ENCODE measurements around the gene S1PR3. TPM values are rescaled to one million over a fixed set of nuclear protein-coding genes. Genes with fewer than 3 reads are reported as not detected.
A peak's percentile ranks its signal among the peaks of the same experiment; 100 is the strongest.

Gene S1PR3
- total RNA-seq, 4 donors from 2014 or later, result 4.3 to 13.5 (median 5.6) TPM

DNA sequence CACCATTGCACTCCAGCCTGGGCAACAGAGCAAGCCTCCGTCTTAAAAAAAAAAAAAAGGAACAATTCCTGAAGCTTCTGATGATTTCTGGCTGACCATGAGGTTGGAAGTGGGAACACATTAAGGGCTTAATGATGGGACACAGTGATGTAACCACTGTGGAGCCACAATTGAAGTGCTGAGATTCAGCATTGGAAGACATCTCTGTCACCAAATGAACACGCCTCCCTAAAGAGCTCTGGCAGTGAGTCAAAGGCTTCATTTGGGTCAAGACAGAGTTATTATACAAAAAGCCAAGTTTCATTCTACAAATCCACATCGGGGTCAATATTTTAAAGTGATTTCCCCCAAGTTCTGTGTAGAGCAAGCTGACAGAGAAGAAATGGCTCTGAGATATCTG lies 4.5 kb upstream of the S1PR3 start:
- TF ChIP-seq POLR2AphosphoS5 (IDR thresholded peaks at IDR 0.05), result no peak
- no peak for TF ChIP-seq EP300 (IDR thresholded peaks at IDR 0.05)
- TF ChIP-seq POLR2A (IDR thresholded peaks at IDR 0.05), result no peak
- TF ChIP-seq, protein P1, sequence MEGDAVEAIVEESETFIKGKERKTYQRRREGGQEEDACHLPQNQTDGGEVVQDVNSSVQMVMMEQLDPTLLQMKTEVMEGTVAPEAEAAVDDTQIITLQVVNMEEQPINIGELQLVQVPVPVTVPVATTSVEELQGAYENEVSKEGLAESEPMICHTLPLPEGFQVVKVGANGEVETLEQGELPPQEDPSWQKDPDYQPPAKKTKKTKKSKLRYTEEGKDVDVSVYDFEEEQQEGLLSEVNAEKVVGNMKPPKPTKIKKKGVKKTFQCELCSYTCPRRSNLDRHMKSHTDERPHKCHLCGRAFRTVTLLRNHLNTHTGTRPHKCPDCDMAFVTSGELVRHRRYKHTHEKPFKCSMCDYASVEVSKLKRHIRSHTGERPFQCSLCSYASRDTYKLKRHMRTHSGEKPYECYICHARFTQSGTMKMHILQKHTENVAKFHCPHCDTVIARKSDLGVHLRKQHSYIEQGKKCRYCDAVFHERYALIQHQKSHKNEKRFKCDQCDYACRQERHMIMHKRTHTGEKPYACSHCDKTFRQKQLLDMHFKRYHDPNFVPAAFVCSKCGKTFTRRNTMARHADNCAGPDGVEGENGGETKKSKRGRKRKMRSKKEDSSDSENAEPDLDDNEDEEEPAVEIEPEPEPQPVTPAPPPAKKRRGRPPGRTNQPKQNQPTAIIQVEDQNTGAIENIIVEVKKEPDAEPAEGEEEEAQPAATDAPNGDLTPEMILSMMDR (IDR thresholded peaks at IDR 0.05), result no peak
- H3K27me3 ChIP-seq, result peaks cover 12% of the 10 kb centered on the region
- WGBS, result 80% methylated on average over 3 of the region's 3 CpGs

DNA sequence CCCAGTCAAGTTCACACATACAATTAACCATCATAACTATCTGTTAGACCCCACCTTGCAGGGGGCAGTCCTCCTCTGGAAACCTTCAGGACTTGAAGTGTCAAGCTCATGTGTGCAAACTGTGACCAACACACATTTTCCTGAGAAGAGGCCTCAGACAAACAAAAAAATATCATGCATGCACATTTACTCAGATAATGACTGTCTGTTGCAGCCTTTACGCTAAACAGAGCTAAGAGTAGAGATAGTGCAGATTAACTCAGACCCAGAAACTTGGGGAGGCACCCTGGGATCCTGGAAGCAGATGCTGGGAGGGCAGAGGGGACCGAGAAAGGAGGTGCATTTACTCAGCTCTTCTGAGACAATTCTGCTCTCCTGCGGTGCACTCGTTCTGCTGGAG lies 3.6 kb upstream of the S1PR3 start:
- DNase-seq (ENCODE audit: low spot score in 2 of 2), result no peak
- H3K9me3 ChIP-seq, result no peaks in the 10 kb centered on the region
- TF ChIP-seq POLR2A (IDR thresholded peaks at IDR 0.05) (no peak), POLR2AphosphoS5 (IDR thresholded peaks at IDR 0.05) (no peak), EP300 (IDR thresholded peaks at IDR 0.05) (no peak)
- TF ChIP-seq, protein P1 (IDR thresholded peaks at IDR 0.05), result no peak
- H3K27me3 ChIP-seq, result peaks cover 20% of the 10 kb centered on the region
- H3K36me3 ChIP-seq, result no peaks in the 10 kb centered on the region
- no peak overlapping the region for H3K27ac ChIP-seq
- 82% methylated on average over 4 of the region's 4 CpGs for WGBS
- peaks cover 52% of the 10 kb centered on the region for H3K4me1 ChIP-seq
- no peak overlapping the region for H3K4me3 ChIP-seq

More for the DNA sequence above, 4.5 kb upstream of the S1PR3 start:
- Histone ChIP-seq H3K4me3 (no peak overlapping the region), H3K9me3 (no peaks in the 10 kb centered on the region), H3K27ac (no peak overlapping the region), H3K36me3 (no peaks in the 10 kb centered on the region), H3K4me1 (peaks cover 43% of the 10 kb centered on the region)
- DNase-seq (ENCODE audit: low spot score in 2 of 2), result no peak

DNA sequence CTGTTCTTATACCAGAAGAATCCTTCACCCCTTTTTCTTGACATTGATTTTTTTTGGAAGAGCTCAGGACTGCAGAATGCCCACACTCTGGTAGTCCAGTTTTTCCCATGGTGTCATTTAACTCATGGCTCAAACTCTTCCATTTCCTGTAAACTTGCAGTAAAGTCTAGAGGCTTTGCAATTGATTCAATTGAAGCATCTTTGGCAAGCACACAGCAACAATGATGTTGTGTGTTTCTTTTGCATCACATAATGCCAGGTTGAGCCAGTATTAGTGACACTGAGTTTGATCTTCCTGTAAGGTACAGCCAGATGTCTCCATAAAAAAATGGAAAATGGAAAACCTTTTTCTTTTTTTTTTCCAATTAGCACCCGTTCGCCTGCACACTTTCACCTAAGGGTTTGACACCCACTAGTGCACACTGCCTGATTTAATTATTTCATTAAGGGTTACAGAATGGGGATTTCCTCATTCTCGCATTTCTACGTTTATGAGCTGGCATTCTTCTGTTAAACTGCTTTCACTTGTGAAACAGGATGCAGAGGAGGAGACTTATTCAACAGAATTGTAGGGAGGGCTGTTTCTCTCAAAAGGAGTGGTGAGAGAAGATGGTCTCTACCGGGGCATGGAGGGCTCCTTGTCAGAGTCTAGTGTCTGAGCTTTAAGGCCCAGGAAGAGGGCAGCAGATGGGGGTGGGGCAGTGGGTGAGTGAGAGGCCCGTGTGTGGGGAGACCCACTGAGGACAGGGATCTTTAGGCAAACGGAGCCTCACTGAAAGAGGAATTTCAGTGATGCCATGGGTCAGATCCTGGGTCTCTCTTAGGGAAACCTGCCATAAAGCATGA lies 2.2 kb upstream of the S1PR3 start:
- TF ChIP-seq EP300 (IDR thresholded peaks at IDR 0.05), result no peak
- TF ChIP-seq, protein P1 (IDR thresholded peaks at IDR 0.05), result no peak
- no peak for TF ChIP-seq POLR2A (IDR thresholded peaks at IDR 0.05)
- no peak for TF ChIP-seq POLR2AphosphoS5 (IDR thresholded peaks at IDR 0.05)
- Histone ChIP-seq H3K36me3 (no peaks in the 10 kb centered on the region), H3K4me3 (no peak overlapping the region), H3K27ac (peak overlapping the region; percentile 19), H3K4me1 (peaks cover 49% of the 10 kb centered on the region), H3K9me3 (no peaks in the 10 kb centered on the region), H3K27me3 (peaks cover 22% of the 10 kb centered on the region)
- 18% methylated on average over 7 of the region's 7 CpGs for WGBS
- no peak for DNase-seq (ENCODE audit: low spot score in 2 of 2)

DNA sequence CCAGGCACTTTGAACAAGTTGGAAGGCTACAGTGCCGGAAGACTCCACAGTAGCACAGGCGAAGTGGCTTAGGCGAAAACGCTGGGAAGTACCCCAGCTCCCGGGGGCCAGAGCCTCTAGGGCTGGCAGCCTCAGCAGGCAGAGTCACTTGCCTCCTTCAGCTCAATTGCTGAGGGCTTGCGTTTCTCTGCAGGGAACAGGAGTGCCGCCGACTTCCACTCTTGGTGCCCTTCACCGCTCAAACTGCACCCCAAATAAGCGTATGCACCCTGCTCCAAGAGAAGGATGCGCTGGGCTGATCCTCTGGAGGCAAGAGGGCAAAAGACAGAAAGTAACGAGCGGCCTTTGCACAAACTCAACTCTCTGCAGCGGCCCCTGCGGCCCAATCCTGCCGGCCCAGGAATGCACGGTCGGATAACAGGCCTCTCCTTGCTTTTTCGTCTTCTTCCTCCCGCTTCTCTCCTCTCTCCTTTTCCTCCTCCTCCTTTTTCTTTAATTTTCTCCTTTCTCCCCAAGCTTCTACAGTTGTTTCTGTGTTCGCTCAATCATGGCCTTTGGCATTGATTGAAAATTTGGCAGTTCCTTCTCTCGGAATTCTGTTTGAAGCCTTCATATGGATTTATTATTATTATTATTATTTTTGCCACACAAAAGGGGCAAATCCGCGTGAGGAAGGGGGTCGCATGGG lies 1.1 kb upstream of the S1PR3 start:
- Histone ChIP-seq H3K36me3 (no peaks in the 10 kb centered on the region), H3K9me3 (no peaks in the 10 kb centered on the region), H3K4me3 (no peak overlapping the region), H3K4me1 (peaks cover 47% of the 10 kb centered on the region), H3K27me3 (peaks cover 22% of the 10 kb centered on the region), H3K27ac (no peak overlapping the region)
- no peak for TF ChIP-seq POLR2AphosphoS5 (IDR thresholded peaks at IDR 0.05)
- no peak for TF ChIP-seq POLR2A (IDR thresholded peaks at IDR 0.05)
- TF ChIP-seq EP300 (IDR thresholded peaks at IDR 0.05), result no peak
- TF ChIP-seq, protein P1 (IDR thresholded peaks at IDR 0.05), result no peak
- no peak for DNase-seq (ENCODE audit: low spot score in 2 of 2)
- WGBS, result 89% methylated on average over 23 of the region's 25 CpGs

DNA sequence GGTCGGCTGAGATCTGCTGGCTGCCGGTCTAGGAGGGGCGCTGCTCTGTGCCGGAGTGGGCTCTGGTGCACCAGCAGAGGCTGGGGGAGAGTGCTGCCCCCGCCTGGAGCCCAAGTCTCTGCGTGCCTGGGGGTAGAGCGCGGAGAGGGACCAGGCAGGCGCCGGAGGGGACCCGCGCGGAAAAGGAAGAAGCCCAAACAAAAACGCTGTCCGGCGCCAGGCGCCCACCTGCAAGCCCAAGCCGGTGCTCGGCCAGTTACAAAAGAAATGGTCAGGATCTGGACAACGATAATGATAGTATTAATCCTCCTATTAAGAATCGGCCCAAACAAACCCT lies 571 bp upstream of the S1PR3 start:
- Histone ChIP-seq H3K27me3 (peaks cover 22% of the 10 kb centered on the region), H3K9me3 (no peaks in the 10 kb centered on the region), H3K4me3 (peak overlapping the region; percentile 81), H3K36me3 (no peaks in the 10 kb centered on the region), H3K27ac (peak overlapping the region; percentile 70), H3K4me1 (peaks cover 43% of the 10 kb centered on the region)
- TF ChIP-seq EP300 (IDR thresholded peaks at IDR 0.05), result no peak
- no peak for TF ChIP-seq POLR2AphosphoS5 (IDR thresholded peaks at IDR 0.05)
- TF ChIP-seq POLR2A (IDR thresholded peaks at IDR 0.05), result no peak
- TF ChIP-seq, protein P1 (IDR thresholded peaks at IDR 0.05), result no peak
- 66% methylated on average over 21 of the region's 21 CpGs for WGBS
- DNase-seq (ENCODE audit: low spot score in 2 of 2), result no peak
